Thyroid gland (tissue), 4 donors: ENCODE measurements around the gene STRN3.

Experiments
- POLR2A ChIP-seq, 2 donors: fragments of 450-650 bp; IDR thresholded peaks; one replicate each; pipeline ENCODE4 v1.6.1; 2017; ENCODE audit warnings: antibody characterized with exemption in 2 of 2, mild to moderate bottlenecking in 2 of 2, moderate library complexity in 1 of 2
- TF ChIP-seq, protein P1 (sequence below), 6 experiments: fragments of 200-600 bp in 3 of 6; fragments of 450-650 bp in 3 of 6; sonication (generic) in 3 of 6; IDR thresholded peaks; one replicate each; pipeline ENCODE4 v1.5.1; 2016 to 2019; ENCODE audit warnings: antibody characterized with exemption in 6 of 6, mild to moderate bottlenecking in 2 of 6, inconsistent platforms in 1 of 6, moderate library complexity in 1 of 6

DNA sequence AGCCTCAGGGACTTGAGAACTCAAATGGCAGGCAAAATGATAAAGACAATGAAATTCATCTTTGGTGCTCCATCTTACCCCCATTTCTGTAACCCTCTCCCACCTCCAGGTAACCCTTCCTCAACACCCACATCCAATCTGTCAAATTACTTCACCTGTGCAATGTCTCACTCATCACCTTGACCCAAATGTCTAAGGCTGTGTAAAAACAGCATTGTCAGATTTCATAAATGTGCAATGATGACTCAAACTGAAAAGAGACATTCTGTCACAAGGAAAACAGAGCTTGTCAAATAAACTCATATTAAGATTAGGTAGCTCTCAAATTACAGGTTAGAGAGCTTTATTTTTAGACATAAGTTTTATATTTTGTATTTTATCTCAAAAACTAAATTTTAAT, 171.7 kb downstream of the STRN3 start:
- TF ChIP-seq, protein P1, sequence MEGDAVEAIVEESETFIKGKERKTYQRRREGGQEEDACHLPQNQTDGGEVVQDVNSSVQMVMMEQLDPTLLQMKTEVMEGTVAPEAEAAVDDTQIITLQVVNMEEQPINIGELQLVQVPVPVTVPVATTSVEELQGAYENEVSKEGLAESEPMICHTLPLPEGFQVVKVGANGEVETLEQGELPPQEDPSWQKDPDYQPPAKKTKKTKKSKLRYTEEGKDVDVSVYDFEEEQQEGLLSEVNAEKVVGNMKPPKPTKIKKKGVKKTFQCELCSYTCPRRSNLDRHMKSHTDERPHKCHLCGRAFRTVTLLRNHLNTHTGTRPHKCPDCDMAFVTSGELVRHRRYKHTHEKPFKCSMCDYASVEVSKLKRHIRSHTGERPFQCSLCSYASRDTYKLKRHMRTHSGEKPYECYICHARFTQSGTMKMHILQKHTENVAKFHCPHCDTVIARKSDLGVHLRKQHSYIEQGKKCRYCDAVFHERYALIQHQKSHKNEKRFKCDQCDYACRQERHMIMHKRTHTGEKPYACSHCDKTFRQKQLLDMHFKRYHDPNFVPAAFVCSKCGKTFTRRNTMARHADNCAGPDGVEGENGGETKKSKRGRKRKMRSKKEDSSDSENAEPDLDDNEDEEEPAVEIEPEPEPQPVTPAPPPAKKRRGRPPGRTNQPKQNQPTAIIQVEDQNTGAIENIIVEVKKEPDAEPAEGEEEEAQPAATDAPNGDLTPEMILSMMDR (IDR thresholded peaks at IDR 0.05), result no peak
- TF ChIP-seq POLR2A (IDR thresholded peaks at IDR 0.05), result no peak
